ENCODE measurements around the gene TERF2IP.

The TERF2IP gene

DNA sequence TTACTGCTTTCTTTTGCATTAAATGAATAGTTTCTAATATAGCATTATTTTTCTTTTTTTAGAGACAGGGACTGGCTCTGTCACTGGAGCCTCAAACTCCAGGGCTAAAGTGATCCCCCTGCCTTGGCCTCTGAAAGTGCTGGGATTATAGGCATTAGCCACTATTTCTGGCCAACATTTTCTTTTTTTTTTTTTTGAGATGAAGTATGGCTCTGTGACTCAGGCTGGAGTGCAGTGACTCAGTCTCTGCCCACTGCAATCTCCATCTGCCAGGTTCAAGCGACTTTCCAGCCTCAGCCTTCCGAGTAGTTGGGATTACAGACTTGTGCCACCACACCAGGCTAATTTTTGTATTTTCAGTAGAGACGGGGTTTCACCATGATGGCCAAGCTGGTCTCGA lies 55.7 kb downstream of the TERF2IP start:
- TF ChIP-seq ZBTB7A (IDR thresholded peaks at IDR 0.05; ENCODE audit: low read depth), result no peak
- TF ChIP-seq RAD21 (IDR thresholded peaks at IDR 0.05; ENCODE audit: low read depth), result no peak
- TF ChIP-seq USF1 (IDR thresholded peaks at IDR 0.05), result no peak
- no peak for TF ChIP-seq TEAD4 (IDR thresholded peaks at IDR 0.05)
- no peak for TF ChIP-seq YY1 (IDR thresholded peaks at IDR 0.05; ENCODE audit: low read depth)
- TF ChIP-seq TCF12 (IDR thresholded peaks at IDR 0.05; ENCODE audit: low read depth), result no peak
- TF ChIP-seq, protein P1, sequence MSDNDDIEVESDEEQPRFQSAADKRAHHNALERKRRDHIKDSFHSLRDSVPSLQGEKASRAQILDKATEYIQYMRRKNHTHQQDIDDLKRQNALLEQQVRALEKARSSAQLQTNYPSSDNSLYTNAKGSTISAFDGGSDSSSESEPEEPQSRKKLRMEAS (IDR thresholded peaks at IDR 0.05), result no peak
- no peak for TF ChIP-seq CREB1 (IDR thresholded peaks at IDR 0.05; ENCODE audit: low read depth)
- no peak for TF ChIP-seq EGR1 (IDR thresholded peaks at IDR 0.05)
- TF ChIP-seq NFIC (IDR thresholded peaks at IDR 0.05), result no peak
- no peak for TF ChIP-seq REST (IDR thresholded peaks at IDR 0.05; ENCODE audit: low read depth)
- no peak for TF ChIP-seq TAF1 (IDR thresholded peaks at IDR 0.05; ENCODE audit: low read depth)
- TF ChIP-seq CEBPB (IDR thresholded peaks at IDR 0.05), result no peak
- no peak for TF ChIP-seq EP300 (IDR thresholded peaks at IDR 0.05; ENCODE audit: borderline replicate concordance)
- no peak for TF ChIP-seq FOXM1 (IDR thresholded peaks at IDR 0.05; ENCODE audit: borderline replicate concordance, low read depth)

Measured in Ishikawa (cell line).